ENCODE data around the gene PRTN3.
"Not testable (repeated sequence)": the region's sequence is repeated elsewhere in the genome, so short reads cannot be mapped to it uniquely, and the experiment has no call there.

The PRTN3 gene

GRCh38 chr19:870963-871401 is 30.2 kb downstream of the PRTN3 start:
- no peaks in the 10 kb centered on the region for H3K36me3 ChIP-seq (ENCODE audit: control insufficient read depth, insufficient read depth, low read length)
- peaks cover 18% of the 10 kb centered on the region for H3K4me1 ChIP-seq (ENCODE audit: control insufficient read depth, insufficient read depth, low read length)
- H3K9ac ChIP-seq (ENCODE audit: low read length) = no peak overlapping the region

GRCh38 chr19:871446-872265 is 30.9 kb downstream of the PRTN3 start:
- peaks cover 18% of the 10 kb centered on the region for H3K4me1 ChIP-seq (ENCODE audit: control insufficient read depth, insufficient read depth, low read length)
- H3K27me3 ChIP-seq (ENCODE audit: control insufficient read depth, insufficient read depth, low read length) = no peaks in the 10 kb centered on the region
- no peaks in the 10 kb centered on the region for H3K9me3 ChIP-seq (ENCODE audit: control insufficient read depth, low read length)
- H3K9ac ChIP-seq (ENCODE audit: low read length) = no peak overlapping the region
- H3K36me3 ChIP-seq (ENCODE audit: control insufficient read depth, insufficient read depth, low read length) = no peaks in the 10 kb centered on the region
- H3K4me3 ChIP-seq (ENCODE audit: low read length) = no peak overlapping the region

More at GRCh38 chr19:870963-871401, 30.2 kb downstream of the PRTN3 start:
- no peak overlapping the region for H3K4me3 ChIP-seq (ENCODE audit: low read length)
- no peaks in the 10 kb centered on the region for H3K9me3 ChIP-seq (ENCODE audit: control insufficient read depth, low read length)
- no peaks in the 10 kb centered on the region for H3K27me3 ChIP-seq (ENCODE audit: control insufficient read depth, insufficient read depth, low read length)

GRCh38 chr19:872266-872951 is 31.6 kb downstream of the PRTN3 start:
- H3K9me3 ChIP-seq (ENCODE audit: control insufficient read depth, low read length) = no peaks in the 10 kb centered on the region
- H3K4me3 ChIP-seq (ENCODE audit: low read length) = no peak overlapping the region
- peaks cover 18% of the 10 kb centered on the region for H3K4me1 ChIP-seq (ENCODE audit: control insufficient read depth, insufficient read depth, low read length)
- no peaks in the 10 kb centered on the region for H3K36me3 ChIP-seq (ENCODE audit: control insufficient read depth, insufficient read depth, low read length)
- no peaks in the 10 kb centered on the region for H3K27me3 ChIP-seq (ENCODE audit: control insufficient read depth, insufficient read depth, low read length)
- no peak overlapping the region for H3K9ac ChIP-seq (ENCODE audit: low read length)

GRCh38 chr19:873084-873483 is 32.3 kb downstream of the PRTN3 start:
- Histone ChIP-seq H3K36me3 (ENCODE audit: control insufficient read depth, insufficient read depth, low read length) (no peaks in the 10 kb centered on the region), H3K27me3 (ENCODE audit: control insufficient read depth, insufficient read depth, low read length) (no peaks in the 10 kb centered on the region), H3K9me3 (ENCODE audit: control insufficient read depth, low read length) (no peaks in the 10 kb centered on the region), H3K9ac (ENCODE audit: low read length) (no peak overlapping the region), H3K4me3 (ENCODE audit: low read length) (no peak overlapping the region), H3K4me1 (ENCODE audit: control insufficient read depth, insufficient read depth, low read length) (peaks cover 18% of the 10 kb centered on the region)

- no peak overlapping the region for H3K4me3 ChIP-seq (ENCODE audit: low read length)
- no peaks in the 10 kb centered on the region for H3K27me3 ChIP-seq (ENCODE audit: control insufficient read depth, insufficient read depth, low read length)
- H3K4me1 ChIP-seq (ENCODE audit: control insufficient read depth, insufficient read depth, low read length) = peaks cover 18% of the 10 kb centered on the region
- H3K9me3 ChIP-seq (ENCODE audit: control insufficient read depth, low read length) = no peaks in the 10 kb centered on the region
- no peak overlapping the region for H3K9ac ChIP-seq (ENCODE audit: low read length)
- no peaks in the 10 kb centered on the region for H3K36me3 ChIP-seq (ENCODE audit: control insufficient read depth, insufficient read depth, low read length)
These were observed 32.8 kb downstream of the PRTN3 start for GRCh38 chr19:873561-874041.

- Histone ChIP-seq H3K9ac (ENCODE audit: low read length) (no peak overlapping the region), H3K9me3 (ENCODE audit: control insufficient read depth, low read length) (no peaks in the 10 kb centered on the region), H3K36me3 (ENCODE audit: control insufficient read depth, insufficient read depth, low read length) (no peaks in the 10 kb centered on the region), H3K4me1 (ENCODE audit: control insufficient read depth, insufficient read depth, low read length) (peaks cover 9% of the 10 kb centered on the region), H3K27me3 (ENCODE audit: control insufficient read depth, insufficient read depth, low read length) (no peaks in the 10 kb centered on the region), H3K4me3 (ENCODE audit: low read length) (no peak overlapping the region)
These were observed 34.6 kb downstream of the PRTN3 start for GRCh38 chr19:875265-875879.

GRCh38 chr19:876089-876488 is 35.3 kb downstream of the PRTN3 start:
- Histone ChIP-seq H3K27me3 (ENCODE audit: control insufficient read depth, insufficient read depth, low read length) (no peaks in the 10 kb centered on the region), H3K4me3 (ENCODE audit: low read length) (no peak overlapping the region), H3K9me3 (ENCODE audit: control insufficient read depth, low read length) (no peaks in the 10 kb centered on the region), H3K9ac (ENCODE audit: low read length) (no peak overlapping the region), H3K36me3 (ENCODE audit: control insufficient read depth, insufficient read depth, low read length) (peaks cover 3% of the 10 kb centered on the region), H3K4me1 (ENCODE audit: control insufficient read depth, insufficient read depth, low read length) (peaks cover 9% of the 10 kb centered on the region)

GRCh38 chr19:876780-877314 is 36.0 kb downstream of the PRTN3 start:
- no peak overlapping the region for H3K9ac ChIP-seq (ENCODE audit: low read length)
- peaks cover 8% of the 10 kb centered on the region for H3K4me1 ChIP-seq (ENCODE audit: control insufficient read depth, insufficient read depth, low read length)
- no peaks in the 10 kb centered on the region for H3K27me3 ChIP-seq (ENCODE audit: control insufficient read depth, insufficient read depth, low read length)
- H3K36me3 ChIP-seq (ENCODE audit: control insufficient read depth, insufficient read depth, low read length) = peaks cover 9% of the 10 kb centered on the region
- no peak overlapping the region for H3K4me3 ChIP-seq (ENCODE audit: low read length)
- no peaks in the 10 kb centered on the region for H3K9me3 ChIP-seq (ENCODE audit: control insufficient read depth, low read length)

- H3K4me1 ChIP-seq (ENCODE audit: control insufficient read depth, insufficient read depth, low read length); H3K9me3 ChIP-seq (ENCODE audit: control insufficient read depth, low read length); H3K4me3 ChIP-seq (ENCODE audit: low read length); H3K27me3 ChIP-seq (ENCODE audit: control insufficient read depth, insufficient read depth, low read length); H3K9ac ChIP-seq (ENCODE audit: low read length): not testable (repeated sequence)
- peaks cover 17% of the 10 kb centered on the region for H3K36me3 ChIP-seq (ENCODE audit: control insufficient read depth, insufficient read depth, low read length)
These were observed 37.3 kb downstream of the PRTN3 start for GRCh38 chr19:877992-878660.

- H3K9ac ChIP-seq (ENCODE audit: low read length); H3K4me3 ChIP-seq (ENCODE audit: low read length); H3K9me3 ChIP-seq (ENCODE audit: control insufficient read depth, low read length); H3K4me1 ChIP-seq (ENCODE audit: control insufficient read depth, insufficient read depth, low read length); H3K27me3 ChIP-seq (ENCODE audit: control insufficient read depth, insufficient read depth, low read length): not testable (repeated sequence)
- H3K36me3 ChIP-seq (ENCODE audit: control insufficient read depth, insufficient read depth, low read length) = peaks cover 17% of the 10 kb centered on the region
These were observed 38.2 kb downstream of the PRTN3 start for GRCh38 chr19:878751-879561.

All from mucosa of stomach (tissue), 1 donor.